ENCODE data around the gene TMEM233. TPM values are rescaled to one million over a fixed set of nuclear protein-coding genes. Genes with fewer than 3 reads are reported as not detected.

Gene TMEM233
- total and polyA plus RNA-seq, 2 experiments from 2014 or later, result 0.24 to 0.71 TPM

- no peak for ATAC-seq
Observed at GRCh38 chr12:119570771-119571170, 22.8 kb upstream of the TMEM233 start.

More at GRCh38 chr12:119570771-119571170, 22.8 kb upstream of the TMEM233 start:
- H3K4me3 ChIP-seq, result no peak overlapping the region
- no peak for DNase-seq (ENCODE audit: low spot score)
- no peaks in the 10 kb centered on the region for H3K27me3 ChIP-seq (ENCODE audit: insufficient read depth)
- no peaks in the 10 kb centered on the region for H3K27me3 Mint-ChIP-seq (ENCODE audit: insufficient read depth, low read depth, poor library complexity)
- H3K79me2 ChIP-seq (replicated peaks; ENCODE audit: insufficient read depth), result no peaks in the 10 kb centered on the region
- H3K27ac ChIP-seq (ENCODE audit: low read depth), result no peak overlapping the region
- no peaks in the 10 kb centered on the region for H3K36me3 ChIP-seq (ENCODE audit: insufficient read depth)
- no peaks in the 10 kb centered on the region for H4K20me1 ChIP-seq (replicated peaks; ENCODE audit: insufficient read depth)
- H3K9me2 ChIP-seq (ENCODE audit: insufficient read depth), result no peaks in the 10 kb centered on the region
- H3K27ac Mint-ChIP-seq, result no peak overlapping the region
- no peaks in the 10 kb centered on the region for H3K36me3 Mint-ChIP-seq (ENCODE audit: low read depth)
- H3K4me1 ChIP-seq (ENCODE audit: insufficient read depth), result no peaks in the 10 kb centered on the region
- no peak overlapping the region for H3K4me2 ChIP-seq
- no peak for TF ChIP-seq ZNF462 (CRISPR knock-in tag; IDR thresholded peaks at IDR 0.05)
- no peak for TF ChIP-seq EZH2 (IDR thresholded peaks at IDR 0.05; ENCODE audit: low read depth, unreplicated experiment)
- no peak for TF ChIP-seq STAT1 (IDR thresholded peaks at IDR 0.05; ENCODE audit: unreplicated experiment)
- no peak for TF ChIP-seq CREB1 (CRISPR knock-in tag; IDR thresholded peaks at IDR 0.05; ENCODE audit: low read depth)
- TF ChIP-seq JUNB (IDR thresholded peaks at IDR 0.05; ENCODE audit: unreplicated experiment), result no peak
- no peak for TF ChIP-seq CTCF (conservative IDR thresholded peaks at IDR 0.05; ENCODE audit: low read depth in 2 of 2)
- no peaks in the 10 kb centered on the region for H3K9me3 Mint-ChIP-seq
- no peak overlapping the region for H3K4me3 Mint-ChIP-seq
- H2AFZ ChIP-seq, result peak overlapping the region; percentile 81; the same call in 1 of the 2 replicates
- no peaks in the 10 kb centered on the region for H3K4me1 Mint-ChIP-seq
- H3F3A ChIP-seq (replicated peaks; ENCODE audit: low read depth), result no peaks in the 10 kb centered on the region

All from GM23338 (cell line).